ENCODE data around the gene GABRB1.

DNA sequence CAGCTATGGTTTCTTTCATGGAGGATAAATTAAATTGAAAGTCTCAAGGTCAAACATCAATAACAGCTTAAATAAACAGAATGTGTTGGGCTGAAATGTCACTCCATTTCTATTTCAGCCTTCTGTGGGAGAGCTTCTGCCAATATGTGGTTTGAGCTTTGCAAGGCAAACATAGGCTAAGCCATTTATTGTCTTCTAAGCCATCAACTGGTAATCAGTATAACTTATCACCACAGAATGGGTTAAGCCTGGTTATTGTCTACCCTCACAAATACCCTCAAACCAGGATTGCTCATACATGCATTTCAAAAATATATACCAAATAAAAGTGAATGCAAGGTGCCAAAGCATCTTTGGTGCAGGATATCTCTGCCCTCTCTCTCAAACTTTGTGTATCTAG is 52.7 kb downstream of the GABRB1 start:
- TF ChIP-seq YY1 (IDR thresholded peaks at IDR 0.05; ENCODE audit: insufficient read depth, insufficient read length): no peak
- TF ChIP-seq ZNF274 (IDR thresholded peaks at IDR 0.05; ENCODE audit: low read depth, low read length): no peak
- no peak for TF ChIP-seq SUZ12 (IDR thresholded peaks at IDR 0.05; ENCODE audit: extremely low read depth, insufficient read depth, insufficient read length)
